PC-3 (cell line): ENCODE data around the gene CDS1. TPM values are rescaled to one million over a fixed set of nuclear protein-coding genes. Genes with fewer than 3 reads are reported as not detected.
A peak's percentile ranks its signal among the peaks of the same experiment; 100 is the strongest.

Source experiments
- ATAC-seq: fragments of 200-7000 bp; cut with Tn5 transposase; 2 replicates; pipeline ENCODE4 v1.9.1; 2020; ENCODE audit warnings: mild to moderate bottlenecking, moderate library complexity
- BruUV-seq: library from RNA; stranded (reverse); fragments of 400-500 nt; replicated peaks from 2 replicates; lab custom pipeline; 2021; lab: Mats Ljungman, UMichigan
- CTCF ChIA-PET: fragments of 300-600 bp; sonication (Branson Sonifier 250); formaldehyde crosslinking; loops from one replicate; lab custom pipeline; 2022; ENCODE audit warnings: antibody characterized with exemption; lab: Charles Lee
- POLR2A ChIA-PET: fragments of 300-600 bp; sonication (Branson Sonifier 250); formaldehyde crosslinking; loops from one replicate; lab custom pipeline; 2022; ENCODE audit warnings: antibody characterized with exemption; ENCODE audit not compliant: unreplicated experiment; lab: Charles Lee
- DNase-seq: peaks from one replicate; pipeline ENCODE4 v3.0.0-alpha.2; 2015
- H2AFZ ChIP-seq: fragments of 300-600 bp; sonication (generic); 2 replicates; pipeline ENCODE4 v1.6.0; 2016; ENCODE audit warnings: antibody characterized with exemption, low read length
- H3F3A ChIP-seq: fragments of 300-600 bp; sonication (generic); one replicate; pipeline ENCODE4 v1.6.0; 2017; ENCODE audit warnings: antibody characterized with exemption, low read length, control low read depth, mild to moderate bottlenecking; ENCODE audit not compliant: unreplicated experiment
- H3K27ac ChIP-seq: fragments of 300-600 bp; sonication (generic); 2 replicates; pipeline ENCODE4 v1.5.1; 2016; ENCODE audit warnings: mild to moderate bottlenecking, low read length
- H3K27me3 ChIP-seq: fragments of 300-600 bp; sonication (generic); 2 replicates; pipeline ENCODE4 v1.6.1; 2016; ENCODE audit warnings: low read length, mixed read lengths
- H3K36me3 ChIP-seq: fragments of 300-600 bp; sonication (generic); 2 replicates; pipeline ENCODE4 v1.6.1; 2016; ENCODE audit warnings: low read depth, mixed run types, low read length, mixed read lengths
- H3K4me1 ChIP-seq: fragments of 300-600 bp; sonication (generic); 2 replicates; pipeline ENCODE4 v1.5.1; 2016; ENCODE audit warnings: low read length; ENCODE audit not compliant: insufficient read depth
- H3K4me2 ChIP-seq: fragments of 300-600 bp; sonication (generic); 2 replicates; pipeline ENCODE4 v1.6.0; 2016; ENCODE audit warnings: low read length
- H3K4me3 ChIP-seq: fragments of 300-600 bp; sonication (generic); 2 replicates; pipeline ENCODE4 v1.5.1; 2016; ENCODE audit warnings: mild to moderate bottlenecking, low read length, mixed read lengths
- H3K79me2 ChIP-seq: fragments of 300-600 bp; sonication (generic); 2 replicates; pipeline ENCODE4 v1.6.1; 2017; ENCODE audit warnings: low read length, mixed read lengths
- H3K9ac ChIP-seq: fragments of 300-600 bp; sonication (generic); 2 replicates; pipeline ENCODE4 v1.6.0; 2016; ENCODE audit warnings: mild to moderate bottlenecking, low read length
- H3K9me2 ChIP-seq: fragments of 300-600 bp; sonication (generic); replicated peaks from 2 replicates; pipeline ENCODE4 v1.6.1; 2016; ENCODE audit warnings: mixed run types, low read length, mixed read lengths
- H3K9me3 ChIP-seq: fragments of 300-600 bp; sonication (generic); 2 replicates; pipeline ENCODE4 v1.6.1; 2016; ENCODE audit warnings: low read length, mixed read lengths
- H4K20me1 ChIP-seq: fragments of 300-600 bp; sonication (generic); 2 replicates; pipeline ENCODE4 v1.6.1; 2016; ENCODE audit warnings: low read length, mixed read lengths
- EZH2 ChIP-seq: fragments of 300-600 bp; sonication (generic); IDR thresholded peaks from one replicate; pipeline ENCODE4 v1.6.1; 2017; ENCODE audit warnings: antibody characterized with exemption, mild to moderate bottlenecking, low read length; ENCODE audit not compliant: unreplicated experiment
- EZH2phosphoT487 ChIP-seq: fragments of 300-600 bp; sonication (generic); IDR thresholded peaks from 2 replicates; pipeline ENCODE4 v1.6.1; 2018; ENCODE audit warnings: mild to moderate bottlenecking, antibody characterized with exemption, low read length, borderline replicate concordance
- intact Hi-C: fragments of 100-400 bp; cut with micrococcal nuclease; formaldehyde crosslinking; loops from 2 replicates; pipeline ENCODE4 v1.9.0; 2023
- total RNA-seq: library from RNA; depleted of rRNA; stranded (reverse); fragments of >200 nt; gene quantifications from 2 replicates; pipeline ENCODE4 v1.2.3, GENCODE V29; 2014
- TF ChIP-seq, protein P1 (sequence below): fragments of 300-600 bp; sonication (generic); conservative IDR thresholded peaks from 2 replicates; pipeline ENCODE4 v1.5.1; 2017; ENCODE audit warnings: antibody characterized with exemption, low read depth, mild to moderate bottlenecking, low read length

Gene CDS1
- total RNA-seq, 1 experiment from 2014 or later, result 10.4 TPM

GRCh38 chr4:84579403-84579776, 3.5 kb upstream of the CDS1 start:
- no peak for ATAC-seq
- ChIA-PET CTCF (interaction anchor here (1.1 to 1.4 kb wide), 4 partner anchors 55 to 392 kb away, joined by 4 to 6 read pairs (median 6); partner anchors contain the start of gene WDFY3), POLR2A (interaction anchor here (0.7 kb wide), 1 partner anchor 230 kb away, joined by 3 read pairs; no protein-coding TSS in a partner anchor)

DNA sequence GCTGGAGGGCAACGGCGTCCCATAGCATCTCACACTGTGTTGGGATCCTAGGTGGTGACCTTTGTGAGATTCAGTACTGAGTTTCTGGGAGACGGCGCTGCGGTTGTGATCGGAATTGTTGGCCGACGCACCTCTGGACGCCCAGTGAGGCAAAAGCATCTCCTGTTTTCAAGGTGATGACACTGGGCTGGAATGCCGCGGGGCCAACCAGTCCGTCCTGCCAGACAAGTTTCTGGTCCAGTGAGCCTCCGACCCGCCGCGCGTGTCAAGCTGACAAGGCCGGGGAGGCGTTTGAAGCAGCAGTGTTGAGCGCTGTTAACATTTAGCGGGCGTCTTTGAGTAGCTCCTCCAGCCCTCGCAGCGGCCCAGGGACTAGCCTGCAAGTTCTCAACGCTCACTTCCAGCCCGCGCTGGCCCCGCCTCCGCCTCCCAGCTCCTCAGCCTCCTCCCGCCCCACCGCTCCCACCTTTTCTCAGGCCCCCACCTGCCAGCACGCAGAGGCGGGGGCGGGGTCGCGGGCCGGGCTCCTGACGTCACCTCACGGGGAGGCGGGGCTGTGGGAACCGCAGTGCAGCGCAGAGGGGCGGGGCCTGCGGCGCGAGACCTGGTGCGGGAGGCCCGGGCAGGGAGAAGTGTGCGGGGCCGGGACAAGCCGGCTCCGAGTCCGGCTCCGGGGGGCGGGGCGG, 482 bp upstream of the CDS1 start:
- H3K9ac ChIP-seq, result peak overlapping the region; percentile 81
- peak; percentile 91 for DNase-seq
- ATAC-seq, result peak; percentile 74
- H3K36me3 ChIP-seq, result no peaks in the 10 kb centered on the region
- peaks cover 13% of the 10 kb centered on the region; the same call in 1 of the 2 replicates for H4K20me1 ChIP-seq
- peaks cover 27% of the 10 kb centered on the region for H3K4me1 ChIP-seq
- no TSS peak for BruUV-seq
- peak overlapping the region; percentile 90 for H3K27ac ChIP-seq
- ChIA-PET CTCF (interaction anchor here (0.7 kb wide), 1 partner anchor 361 kb away, joined by 3 read pairs; no protein-coding TSS in a partner anchor), POLR2A (no interaction called here)
- intact Hi-C loops, result loop anchor here (2.0 to 5.0 kb wide), 2 partner anchors 50 to 108 kb away; no protein-coding TSS in a partner anchor
- peak overlapping the region; percentile 89 for H3K4me2 ChIP-seq
- no peak for TF ChIP-seq EZH2
- TF ChIP-seq, protein P1, sequence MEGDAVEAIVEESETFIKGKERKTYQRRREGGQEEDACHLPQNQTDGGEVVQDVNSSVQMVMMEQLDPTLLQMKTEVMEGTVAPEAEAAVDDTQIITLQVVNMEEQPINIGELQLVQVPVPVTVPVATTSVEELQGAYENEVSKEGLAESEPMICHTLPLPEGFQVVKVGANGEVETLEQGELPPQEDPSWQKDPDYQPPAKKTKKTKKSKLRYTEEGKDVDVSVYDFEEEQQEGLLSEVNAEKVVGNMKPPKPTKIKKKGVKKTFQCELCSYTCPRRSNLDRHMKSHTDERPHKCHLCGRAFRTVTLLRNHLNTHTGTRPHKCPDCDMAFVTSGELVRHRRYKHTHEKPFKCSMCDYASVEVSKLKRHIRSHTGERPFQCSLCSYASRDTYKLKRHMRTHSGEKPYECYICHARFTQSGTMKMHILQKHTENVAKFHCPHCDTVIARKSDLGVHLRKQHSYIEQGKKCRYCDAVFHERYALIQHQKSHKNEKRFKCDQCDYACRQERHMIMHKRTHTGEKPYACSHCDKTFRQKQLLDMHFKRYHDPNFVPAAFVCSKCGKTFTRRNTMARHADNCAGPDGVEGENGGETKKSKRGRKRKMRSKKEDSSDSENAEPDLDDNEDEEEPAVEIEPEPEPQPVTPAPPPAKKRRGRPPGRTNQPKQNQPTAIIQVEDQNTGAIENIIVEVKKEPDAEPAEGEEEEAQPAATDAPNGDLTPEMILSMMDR, result no peak
- TF ChIP-seq EZH2phosphoT487, result no peak
- peaks cover 39% of the 10 kb centered on the region for H3K79me2 ChIP-seq
- no peaks in the 10 kb centered on the region for H3K27me3 ChIP-seq
- H2AFZ ChIP-seq, result peak overlapping the region; percentile 91
- H3K9me3 ChIP-seq, result no peaks in the 10 kb centered on the region
- H3K9me2 ChIP-seq, result no peaks in the 10 kb centered on the region
- H3K4me3 ChIP-seq, result peak overlapping the region; percentile 100
- no peaks in the 10 kb centered on the region for H3F3A ChIP-seq

More at GRCh38 chr4:84579403-84579776, 3.5 kb upstream of the CDS1 start:
- Histone ChIP-seq H3K9me3 (no peaks in the 10 kb centered on the region), H3F3A (no peaks in the 10 kb centered on the region), H3K4me3 (no peak overlapping the region), H4K20me1 (peaks cover 4% of the 10 kb centered on the region; the same call in 1 of the 2 replicates), H3K79me2 (peaks cover 12% of the 10 kb centered on the region), H2AFZ (no peak overlapping the region), H3K9ac (no peak overlapping the region), H3K27ac (no peak overlapping the region), H3K4me1 (peaks cover 15% of the 10 kb centered on the region), H3K27me3 (no peaks in the 10 kb centered on the region), H3K9me2 (no peaks in the 10 kb centered on the region), H3K36me3 (no peaks in the 10 kb centered on the region), H3K4me2 (no peak overlapping the region)
- no peak for TF ChIP-seq EZH2phosphoT487
- TF ChIP-seq, protein P1, result no peak
- TF ChIP-seq EZH2, result no peak
- no peak for DNase-seq
- intact Hi-C loops, result loop anchor here (2.0 kb wide), 1 partner anchor 171 kb away; no protein-coding TSS in a partner anchor
- no TSS peak for BruUV-seq
